ENCODE results near the gene MLH3.

DNA sequence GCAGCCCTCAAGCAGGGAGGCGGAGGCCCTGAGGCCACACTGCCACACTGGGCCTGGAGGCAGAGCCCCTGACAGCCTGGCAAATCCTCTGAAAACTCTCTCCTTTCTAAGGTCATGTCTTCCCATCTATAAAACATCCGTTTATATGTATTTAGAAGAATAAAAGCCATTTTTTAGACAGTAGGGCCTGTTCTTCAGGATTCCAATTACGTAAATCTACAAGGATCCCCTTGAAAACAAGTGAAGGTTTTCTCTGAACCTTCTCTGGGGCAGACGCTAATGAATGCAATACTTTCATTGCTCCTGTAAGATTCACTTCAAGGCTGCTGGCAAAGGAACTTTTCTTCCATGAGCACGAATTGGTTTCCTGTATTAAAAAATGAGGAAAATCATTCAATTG, 35.8 kb downstream of the MLH3 start:
- TF ChIP-seq RXRA (IDR thresholded peaks at IDR 0.05) = no peak
- TF ChIP-seq, protein P1, sequence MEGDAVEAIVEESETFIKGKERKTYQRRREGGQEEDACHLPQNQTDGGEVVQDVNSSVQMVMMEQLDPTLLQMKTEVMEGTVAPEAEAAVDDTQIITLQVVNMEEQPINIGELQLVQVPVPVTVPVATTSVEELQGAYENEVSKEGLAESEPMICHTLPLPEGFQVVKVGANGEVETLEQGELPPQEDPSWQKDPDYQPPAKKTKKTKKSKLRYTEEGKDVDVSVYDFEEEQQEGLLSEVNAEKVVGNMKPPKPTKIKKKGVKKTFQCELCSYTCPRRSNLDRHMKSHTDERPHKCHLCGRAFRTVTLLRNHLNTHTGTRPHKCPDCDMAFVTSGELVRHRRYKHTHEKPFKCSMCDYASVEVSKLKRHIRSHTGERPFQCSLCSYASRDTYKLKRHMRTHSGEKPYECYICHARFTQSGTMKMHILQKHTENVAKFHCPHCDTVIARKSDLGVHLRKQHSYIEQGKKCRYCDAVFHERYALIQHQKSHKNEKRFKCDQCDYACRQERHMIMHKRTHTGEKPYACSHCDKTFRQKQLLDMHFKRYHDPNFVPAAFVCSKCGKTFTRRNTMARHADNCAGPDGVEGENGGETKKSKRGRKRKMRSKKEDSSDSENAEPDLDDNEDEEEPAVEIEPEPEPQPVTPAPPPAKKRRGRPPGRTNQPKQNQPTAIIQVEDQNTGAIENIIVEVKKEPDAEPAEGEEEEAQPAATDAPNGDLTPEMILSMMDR (IDR thresholded peaks at IDR 0.05; ENCODE audit: low read depth, low read length, missing input control) = no peak

Data from liver (tissue), 3 donors.